Sigmoid colon (tissue), 3 donors: ENCODE measurements around the gene NKD2.
A peak's percentile ranks its signal among the peaks of the same experiment; 100 is the strongest.

Experiments
- CTCF ChIP-seq, 4 experiments: fragments of 450-650 bp in 3 of 4; fragments of 200-600 bp in 1 of 4; IDR thresholded peaks; one replicate each; pipeline ENCODE4 v1.5.1; 2016 to 2019; ENCODE audit warnings: antibody characterized with exemption in 4 of 4, mild to moderate bottlenecking in 3 of 4, moderate library complexity in 2 of 4
- POLR2A ChIP-seq, 2 donors: fragments of 450-650 bp; IDR thresholded peaks; one replicate each; pipeline ENCODE4 v1.6.1; 2016; ENCODE audit warnings: antibody characterized with exemption in 2 of 2, mild to moderate bottlenecking in 2 of 2, moderate library complexity in 2 of 2

GRCh38 chr5:989961-990530 lies 18.6 kb upstream of the NKD2 start:
- TF ChIP-seq CTCF (IDR thresholded peaks at IDR 0.05) (peak in 1 of 4 experiments; percentile 13), POLR2A (IDR thresholded peaks at IDR 0.05) (no peak)
